GM21528 (cell line): ENCODE data around the gene TMEM248.
"Not testable (repeated sequence)": the region's sequence is repeated elsewhere in the genome, so short reads cannot be mapped to it uniquely, and the experiment has no call there.

Source experiments
- ATAC-seq: cut with Tn5 transposase; IDR thresholded peaks from one replicate; pipeline ENCODE4 v1.9.1; 2021; ENCODE audit warnings: mild to moderate bottlenecking, moderate library complexity; ENCODE audit not compliant: unreplicated experiment, low FRiP score

The TMEM248 gene

GRCh38 chr7:66920769-66921395 is at the start of gene TMEM248:
TSS of gene TMEM248 (plus strand) at chr7:66921225. CDS start at chr7:66941866, 20,641 bp downstream.
- peak; percentile 80 for ATAC-seq

GRCh38 chr7:66873476-66873875 is 47.5 kb upstream of the TMEM248 start:
- ATAC-seq, result no peak

GRCh38 chr7:66877577-66878300 is 43.3 kb upstream of the TMEM248 start:
- peak; percentile 79 for ATAC-seq

- ATAC-seq, result not testable (repeated sequence)
Observed at GRCh38 chr7:66878301-66878685, 42.7 kb upstream of the TMEM248 start.

GRCh38 chr7:66880053-66880452 is 41.0 kb upstream of the TMEM248 start:
- no peak for ATAC-seq

GRCh38 chr7:66880577-66880976 is 40.4 kb upstream of the TMEM248 start:
- not testable (repeated sequence) for ATAC-seq

GRCh38 chr7:66883716-66884115 is 37.3 kb upstream of the TMEM248 start:
- no peak for ATAC-seq

GRCh38 chr7:66884556-66884955 is 36.5 kb upstream of the TMEM248 start:
- ATAC-seq, result not testable (repeated sequence)

GRCh38 chr7:66886152-66886551 is 34.9 kb upstream of the TMEM248 start:
- no peak for ATAC-seq

GRCh38 chr7:66888223-66888622 is 32.8 kb upstream of the TMEM248 start:
- not testable (repeated sequence) for ATAC-seq

GRCh38 chr7:66894463-66895080 is 26.5 kb upstream of the TMEM248 start:
- ATAC-seq, result no peak

GRCh38 chr7:66896441-66896840 is 24.6 kb upstream of the TMEM248 start:
- ATAC-seq, result no peak

- ATAC-seq, result no peak
Observed at GRCh38 chr7:66899552-66900280, 21.3 kb upstream of the TMEM248 start.

- ATAC-seq, result no peak
Observed at GRCh38 chr7:66901941-66902843, 18.8 kb upstream of the TMEM248 start.

GRCh38 chr7:66902844-66903180 is 18.2 kb upstream of the TMEM248 start:
- no peak for ATAC-seq

- no peak for ATAC-seq
Observed at GRCh38 chr7:66903360-66904062, 17.5 kb upstream of the TMEM248 start.

GRCh38 chr7:66904063-66904593 is 16.9 kb upstream of the TMEM248 start:
- no peak for ATAC-seq

- no peak for ATAC-seq
Observed at GRCh38 chr7:66905278-66905677, 15.7 kb upstream of the TMEM248 start.

GRCh38 chr7:66905689-66906088 is 15.3 kb upstream of the TMEM248 start:
- no peak for ATAC-seq
